Activated T-cell treated with anti-CD3 and anti-CD28 coated beads, Interleukin-2, amount 50 U/mL, for 72 hours (primary cell): ENCODE results near the gene HECW1. TPM values are rescaled to one million over a fixed set of nuclear protein-coding genes. Genes with fewer than 3 reads are reported as not detected.

Source experiments
- ATAC-seq, 2 donors: fragments of 150-1000 bp; cut with Tn5 transposase; replicated peaks in 1 of 2; 2 replicates each; pipeline ENCODE4 v1.10.0; 2021; ENCODE audit warnings: moderate library complexity in 2 of 2, mild to moderate bottlenecking in 1 of 2
- DNase-seq, 2 donors: peaks; one replicate each; pipeline ENCODE4 v3.0.0; 2021 to 2022; ENCODE audit warnings: mixed read lengths in 1 of 2
- H3K27ac Mint-ChIP-seq: one replicate; pipeline ENCODE4 v1.8.0; 2022; ENCODE audit warnings: mild to moderate bottlenecking, moderate library complexity, mixed read lengths
- H3K27me3 Mint-ChIP-seq: one replicate; pipeline ENCODE4 v1.8.0; 2022; ENCODE audit warnings: low read depth, mixed read lengths
- H3K36me3 Mint-ChIP-seq, 2 donors: one replicate each; pipeline ENCODE4 v1.8.0; 2022; ENCODE audit warnings: mixed read lengths in 2 of 2, mild to moderate bottlenecking in 1 of 2; ENCODE audit not compliant: insufficient read depth in 2 of 2
- H3K4me1 Mint-ChIP-seq: one replicate; pipeline ENCODE4 v1.8.0; 2022; ENCODE audit warnings: low read depth, mixed read lengths
- H3K4me3 Mint-ChIP-seq, 2 donors: one replicate each; pipeline ENCODE4 v1.8.0; 2022; ENCODE audit warnings: mild to moderate bottlenecking in 2 of 2, mixed read lengths in 2 of 2, moderate library complexity in 2 of 2
- H3K9me3 Mint-ChIP-seq, 2 donors: one replicate each; pipeline ENCODE4 v1.8.0; 2022; ENCODE audit warnings: mixed read lengths in 2 of 2
- total RNA-seq, 2 donors: library from RNA; stranded (reverse); gene quantifications; one replicate each; pipeline ENCODE4 v1.2.3, GENCODE V29; 2022

HECW1 gene
- total RNA-seq, 2 donors from 2014 or later: not detected

DNA sequence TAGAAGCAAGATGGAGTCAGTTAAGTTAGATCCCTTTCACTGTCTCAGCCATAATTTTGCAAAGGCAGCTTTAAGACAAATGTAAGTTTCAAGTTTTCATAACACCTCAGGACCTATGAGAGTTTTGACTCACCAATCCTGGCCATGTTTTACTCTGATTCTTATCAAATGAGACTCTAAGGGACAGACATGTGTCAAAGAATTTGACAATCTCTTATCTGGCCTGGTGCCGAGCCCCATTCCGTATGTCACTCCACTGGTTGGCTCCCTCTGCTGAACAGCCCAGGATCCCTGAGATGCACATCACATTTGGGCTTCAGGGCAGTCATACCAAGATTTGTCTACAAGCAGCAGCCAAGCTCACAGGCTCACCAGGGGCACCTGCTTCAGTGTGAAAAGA, 282.9 kb downstream of the HECW1 start:
- Mint-ChIP-seq H3K4me3 (no peak overlapping the region), H3K27ac (no peak overlapping the region), H3K9me3 (no peaks in the 10 kb centered on the region), H3K27me3 (peaks cover 52% of the 10 kb centered on the region), H3K36me3 (no peaks in the 10 kb centered on the region), H3K4me1 (no peaks in the 10 kb centered on the region)
- ATAC-seq (no peak), DNase-seq (no peak)

DNA sequence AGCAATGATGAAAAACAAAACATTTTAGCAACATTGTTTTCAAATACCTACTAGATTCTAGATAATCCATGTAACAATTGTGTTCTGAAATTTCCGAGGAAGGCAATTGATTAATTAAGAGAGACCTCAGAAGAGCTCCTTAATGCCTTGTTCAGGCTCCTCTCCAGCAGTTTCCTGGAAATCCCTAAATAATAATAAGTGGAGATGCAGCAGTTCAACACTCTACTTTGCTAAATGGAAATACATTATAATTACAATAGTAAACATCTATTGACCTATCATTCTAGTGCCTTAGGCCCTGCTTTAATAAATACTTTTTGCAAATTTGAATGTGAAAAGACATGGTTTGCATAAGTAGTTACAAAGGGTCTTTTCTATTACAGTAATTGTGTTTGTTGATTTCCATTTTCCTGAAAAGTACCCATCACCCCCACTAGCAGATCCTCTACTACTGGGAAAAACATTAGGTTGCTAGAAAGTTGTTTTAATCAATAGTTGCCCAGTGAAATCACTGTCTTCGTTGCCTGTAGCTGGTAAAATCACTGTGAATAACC, 283.8 kb downstream of the HECW1 start:
- Mint-ChIP-seq H3K36me3 (no peaks in the 10 kb centered on the region), H3K9me3 (no peaks in the 10 kb centered on the region), H3K4me1 (no peaks in the 10 kb centered on the region), H3K27me3 (peaks cover 61% of the 10 kb centered on the region), H3K27ac (no peak overlapping the region), H3K4me3 (no peak overlapping the region)
- ATAC-seq (no peak), DNase-seq (no peak)

DNA sequence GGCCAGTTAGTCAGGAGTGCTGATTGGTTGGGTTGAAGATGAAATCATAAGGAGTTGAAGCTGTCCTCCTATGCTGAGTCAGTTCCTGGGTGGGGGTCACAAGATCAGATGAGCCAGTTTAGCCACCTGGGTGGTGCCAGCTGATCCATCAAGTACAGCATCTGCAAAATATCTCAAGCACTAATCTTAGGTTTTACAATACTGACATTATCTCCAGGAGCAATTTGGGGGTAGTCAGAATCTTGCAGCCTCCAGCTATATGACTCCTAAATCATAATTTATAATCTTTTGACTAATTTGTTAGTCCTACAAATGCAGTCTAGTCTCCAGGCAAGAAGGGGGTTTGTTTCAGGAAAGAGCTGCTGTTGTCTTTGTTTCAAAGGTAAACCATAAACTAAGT, 286.4 kb downstream of the HECW1 start:
- Mint-ChIP-seq H3K27me3 (peaks cover 77% of the 10 kb centered on the region), H3K4me1 (no peaks in the 10 kb centered on the region), H3K9me3 (no peaks in the 10 kb centered on the region), H3K4me3 (no peak overlapping the region), H3K36me3 (no peaks in the 10 kb centered on the region), H3K27ac (no peak overlapping the region)
- ATAC-seq: no peak
- no peak for DNase-seq

DNA sequence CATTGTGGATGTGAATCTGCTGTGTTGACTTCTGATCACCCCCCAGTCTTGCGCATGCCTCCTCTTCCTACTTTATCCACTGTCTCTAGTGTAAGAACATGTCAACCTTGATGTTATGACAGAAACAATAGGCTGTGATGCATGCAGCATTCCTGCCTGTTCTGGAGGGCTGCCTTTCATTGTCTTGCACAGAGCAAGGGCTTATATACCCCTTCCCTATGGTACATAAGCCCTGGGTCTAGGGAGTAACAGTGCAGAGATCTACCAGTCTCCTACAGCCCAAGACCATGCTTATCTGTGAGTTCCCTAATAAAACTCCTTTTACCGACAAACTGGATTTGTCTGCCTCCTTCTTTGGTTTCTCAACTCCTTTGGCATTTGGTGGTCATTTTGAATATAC, 293.5 kb downstream of the HECW1 start:
- H3K36me3 Mint-ChIP-seq: no peaks in the 10 kb centered on the region
- H3K9me3 Mint-ChIP-seq: no peaks in the 10 kb centered on the region
- no peak overlapping the region for H3K4me3 Mint-ChIP-seq
- no peak for DNase-seq
- H3K27ac Mint-ChIP-seq: no peak overlapping the region
- H3K27me3 Mint-ChIP-seq: peaks cover 19% of the 10 kb centered on the region
- no peak for ATAC-seq
- no peaks in the 10 kb centered on the region for H3K4me1 Mint-ChIP-seq

DNA sequence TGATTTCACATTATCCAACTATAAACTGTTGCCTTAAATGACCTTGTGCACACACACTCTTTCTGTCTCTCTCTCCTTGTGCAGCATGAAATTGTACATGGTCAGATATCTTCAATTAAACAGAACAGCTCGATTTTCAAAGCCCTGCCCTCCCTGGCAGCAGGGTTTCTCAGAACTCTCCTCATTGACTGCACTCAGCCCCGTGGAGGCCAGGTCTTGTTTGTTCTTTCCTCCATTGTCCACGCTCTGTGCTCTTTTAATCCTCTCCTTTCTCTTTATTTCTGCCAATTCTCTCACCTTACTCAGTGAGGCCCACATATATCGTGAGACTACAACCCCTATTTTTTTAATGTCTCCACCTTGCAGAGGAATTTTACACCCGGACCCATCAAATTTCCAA, 294.5 kb downstream of the HECW1 start:
- Mint-ChIP-seq H3K4me3 (no peak overlapping the region), H3K9me3 (no peaks in the 10 kb centered on the region), H3K27ac (no peak overlapping the region), H3K27me3 (peaks cover 9% of the 10 kb centered on the region), H3K4me1 (no peaks in the 10 kb centered on the region), H3K36me3 (no peaks in the 10 kb centered on the region)
- DNase-seq: no peak
- ATAC-seq: no peak

DNA sequence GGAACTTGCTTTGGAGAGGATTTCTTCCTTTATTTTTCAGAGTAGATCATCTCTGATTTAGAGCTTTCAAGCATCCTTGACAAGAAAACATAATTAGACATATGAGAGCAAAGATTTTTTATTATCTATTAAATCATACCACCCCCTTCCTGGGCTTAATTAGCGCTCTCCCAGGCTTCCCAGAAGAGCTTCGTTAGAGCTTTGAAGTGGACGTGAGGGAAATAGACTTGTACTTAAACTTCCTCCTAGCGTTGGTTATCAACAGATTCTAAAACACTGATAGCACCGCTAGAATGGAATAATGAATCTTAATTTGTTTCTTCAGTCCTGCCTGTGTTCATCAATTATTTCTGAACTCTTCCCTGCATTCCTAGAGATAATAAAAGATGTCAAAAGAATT, 296.5 kb downstream of the HECW1 start:
- Mint-ChIP-seq H3K9me3 (no peaks in the 10 kb centered on the region), H3K27ac (no peak overlapping the region), H3K27me3 (no peaks in the 10 kb centered on the region), H3K4me3 (no peak overlapping the region), H3K36me3 (no peaks in the 10 kb centered on the region), H3K4me1 (no peaks in the 10 kb centered on the region)
- ATAC-seq: no peak
- DNase-seq: no peak

DNA sequence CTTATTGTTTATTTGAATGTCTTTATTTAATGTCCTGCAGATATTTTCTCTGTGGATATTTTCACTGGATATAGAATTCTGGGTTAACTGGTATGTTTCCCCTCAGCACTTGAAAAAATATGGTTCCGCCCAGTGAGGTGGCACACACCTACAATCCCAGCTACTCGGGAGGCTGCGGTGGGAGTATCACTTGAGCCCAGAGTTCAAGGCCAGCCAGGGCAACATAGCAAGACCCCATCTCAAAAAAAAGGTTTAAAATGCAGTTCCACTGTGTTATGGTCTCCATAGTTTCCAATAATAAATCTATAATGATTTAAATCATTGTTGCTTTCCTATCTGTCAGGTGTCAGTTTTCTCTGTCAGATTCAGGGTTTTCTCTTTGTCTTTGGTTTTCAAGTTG, 305.0 kb downstream of the HECW1 start:
- ATAC-seq (no peak), DNase-seq (no peak)
- no peak overlapping the region for H3K4me3 Mint-ChIP-seq
- H3K27me3 Mint-ChIP-seq: peaks cover 30% of the 10 kb centered on the region
- H3K27ac Mint-ChIP-seq: no peak overlapping the region
- no peaks in the 10 kb centered on the region for H3K36me3 Mint-ChIP-seq
- H3K4me1 Mint-ChIP-seq: no peaks in the 10 kb centered on the region
- peaks cover 0 to 1% of the 10 kb centered on the region in 2 donors for H3K9me3 Mint-ChIP-seq

DNA sequence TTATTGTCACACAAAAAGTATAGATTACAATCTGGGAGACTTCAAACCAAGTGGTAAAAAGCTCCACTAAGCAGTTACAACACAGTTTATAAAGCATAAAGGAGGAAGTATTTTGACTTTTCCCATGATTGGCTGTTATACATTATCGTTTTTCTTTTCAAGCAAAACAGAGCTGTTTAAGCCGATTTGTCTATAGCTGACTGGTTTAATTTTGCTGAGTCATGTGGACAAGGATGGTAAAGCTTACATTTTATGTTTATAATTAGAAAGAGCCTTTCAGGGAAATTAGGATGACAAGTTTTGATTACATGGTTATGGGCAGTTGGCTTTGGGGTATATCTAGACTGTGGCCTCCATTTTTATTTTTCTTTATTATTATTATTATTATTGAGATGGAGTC, 318.0 kb downstream of the HECW1 start:
- H3K4me3 Mint-ChIP-seq: no peak overlapping the region
- H3K36me3 Mint-ChIP-seq: no peaks in the 10 kb centered on the region
- DNase-seq: no peak
- no peak for ATAC-seq
- H3K27me3 Mint-ChIP-seq: no peaks in the 10 kb centered on the region
- H3K9me3 Mint-ChIP-seq: no peaks in the 10 kb centered on the region
- H3K4me1 Mint-ChIP-seq: peaks cover 6% of the 10 kb centered on the region
- H3K27ac Mint-ChIP-seq: no peak overlapping the region

DNA sequence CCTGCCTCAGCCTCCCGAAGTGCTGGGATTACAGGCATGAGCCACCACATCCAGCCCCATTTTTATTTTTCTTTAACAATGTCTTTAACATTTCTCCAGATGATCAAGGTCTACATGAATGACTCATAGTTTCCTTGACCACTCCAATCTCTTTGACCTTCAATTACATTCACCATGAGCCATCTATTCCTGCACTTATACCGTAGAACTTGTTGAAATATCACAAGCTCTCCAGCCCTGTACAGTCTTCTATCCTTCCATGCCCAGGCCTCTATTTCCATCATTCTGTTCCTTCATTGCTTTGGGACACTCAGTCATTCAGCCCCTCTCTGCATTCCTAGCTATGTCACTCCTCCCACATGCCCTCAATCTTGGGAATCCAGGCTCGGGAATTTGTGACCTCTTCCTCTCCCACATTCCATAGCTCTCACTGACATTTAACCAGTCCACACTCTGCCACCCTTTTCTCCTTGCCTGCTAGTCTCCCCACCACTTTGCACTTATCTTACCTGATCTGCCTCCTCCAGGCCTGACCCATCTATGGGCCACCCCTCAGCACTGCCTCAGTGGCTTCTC, 318.7 kb downstream of the HECW1 start:
- no peak overlapping the region for H3K27ac Mint-ChIP-seq
- H3K36me3 Mint-ChIP-seq: no peaks in the 10 kb centered on the region

DNA sequence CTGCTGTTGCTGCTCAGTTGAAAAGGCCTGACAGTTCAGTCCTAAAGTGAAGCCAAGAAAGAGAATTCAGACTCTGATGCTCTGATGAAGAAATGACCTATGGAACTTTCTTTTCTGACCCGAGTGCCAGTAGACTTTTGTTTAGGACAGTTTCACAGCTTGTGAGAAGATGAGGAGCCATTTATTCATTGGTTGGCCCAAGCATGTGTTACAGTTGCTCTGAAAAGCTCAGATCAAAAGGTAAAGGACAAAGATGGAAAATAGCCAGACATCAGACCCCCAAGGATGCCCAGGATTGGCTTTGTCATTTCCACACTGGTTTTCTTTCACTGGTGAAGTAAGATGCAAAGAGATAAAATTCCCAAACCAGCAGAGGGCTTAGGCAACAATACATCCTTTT, 321.2 kb downstream of the HECW1 start:
- ATAC-seq: no peak
- Mint-ChIP-seq H3K27me3 (no peaks in the 10 kb centered on the region), H3K4me1 (peaks cover 11% of the 10 kb centered on the region)

More for the DNA sequence above, 318.7 kb downstream of the HECW1 start:
- Mint-ChIP-seq H3K9me3 (no peaks in the 10 kb centered on the region), H3K27me3 (no peaks in the 10 kb centered on the region), H3K4me1 (peaks cover 6% of the 10 kb centered on the region), H3K4me3 (no peak overlapping the region)
- DNase-seq (no peak), ATAC-seq (no peak)

DNA sequence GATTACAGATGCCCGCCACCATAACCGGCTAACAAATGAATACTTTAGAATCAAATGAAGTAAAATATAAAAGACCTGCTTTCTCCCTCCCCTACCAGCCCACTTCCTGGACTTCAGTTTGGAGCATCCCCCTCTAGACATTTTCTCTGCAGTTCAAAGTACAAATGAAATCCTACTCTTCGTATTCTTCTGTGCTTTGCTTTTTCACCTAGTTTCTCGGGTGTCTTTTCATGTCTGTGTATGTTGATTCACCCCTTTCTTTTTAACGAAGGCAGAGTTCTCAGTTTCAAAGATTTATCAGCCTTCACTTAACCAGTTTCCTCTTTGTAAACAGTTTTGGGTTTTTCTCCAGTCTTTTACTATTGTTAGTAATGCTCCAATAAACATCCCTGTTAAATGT, 324.6 kb downstream of the HECW1 start:
- no peaks in the 10 kb centered on the region for H3K36me3 Mint-ChIP-seq
- H3K27me3 Mint-ChIP-seq: no peaks in the 10 kb centered on the region
- no peak overlapping the region for H3K4me3 Mint-ChIP-seq
- peaks cover 5% of the 10 kb centered on the region for H3K4me1 Mint-ChIP-seq
- no peak for ATAC-seq
- no peak for DNase-seq
- no peaks in the 10 kb centered on the region for H3K9me3 Mint-ChIP-seq
- H3K27ac Mint-ChIP-seq: no peak overlapping the region

More for the DNA sequence above, 321.2 kb downstream of the HECW1 start:
- no peaks in the 10 kb centered on the region for H3K36me3 Mint-ChIP-seq
- H3K4me3 Mint-ChIP-seq: no peak overlapping the region
- no peaks in the 10 kb centered on the region for H3K9me3 Mint-ChIP-seq
- no peak for DNase-seq
- H3K27ac Mint-ChIP-seq: no peak overlapping the region

DNA sequence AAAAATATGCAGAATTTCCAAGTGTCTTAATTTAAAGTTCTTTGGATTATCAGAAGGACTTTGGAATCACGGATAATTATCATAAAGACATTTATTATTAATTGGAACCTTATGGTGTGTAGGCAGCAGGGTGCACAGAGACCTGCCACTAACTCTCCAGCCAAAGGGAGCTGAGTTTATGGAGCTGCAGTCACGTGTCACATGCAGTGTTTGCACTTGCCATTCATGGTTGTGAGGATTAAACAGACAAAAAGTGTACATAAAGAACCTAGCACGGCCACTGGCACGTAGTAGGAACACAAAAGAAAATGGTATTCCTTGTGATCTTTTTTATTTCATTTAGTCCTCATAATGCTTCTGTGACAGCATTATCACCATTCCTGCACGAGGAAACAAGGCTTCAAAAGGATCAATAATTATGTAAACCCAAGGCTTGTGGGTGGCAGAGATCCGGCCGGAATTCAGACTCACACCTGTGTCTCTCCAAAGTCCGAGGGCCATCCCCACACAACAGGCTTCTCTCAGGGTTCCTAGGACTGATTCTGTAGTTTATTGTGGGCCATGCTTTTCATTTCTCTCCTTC, 326.5 kb downstream of the HECW1 start:
- H3K4me1 Mint-ChIP-seq: peaks cover 5% of the 10 kb centered on the region
- no peak overlapping the region for H3K4me3 Mint-ChIP-seq
- DNase-seq (no peak), ATAC-seq (no peak)
- H3K36me3 Mint-ChIP-seq: no peaks in the 10 kb centered on the region
- no peaks in the 10 kb centered on the region for H3K27me3 Mint-ChIP-seq
- no peaks in the 10 kb centered on the region for H3K9me3 Mint-ChIP-seq
- no peak overlapping the region for H3K27ac Mint-ChIP-seq

DNA sequence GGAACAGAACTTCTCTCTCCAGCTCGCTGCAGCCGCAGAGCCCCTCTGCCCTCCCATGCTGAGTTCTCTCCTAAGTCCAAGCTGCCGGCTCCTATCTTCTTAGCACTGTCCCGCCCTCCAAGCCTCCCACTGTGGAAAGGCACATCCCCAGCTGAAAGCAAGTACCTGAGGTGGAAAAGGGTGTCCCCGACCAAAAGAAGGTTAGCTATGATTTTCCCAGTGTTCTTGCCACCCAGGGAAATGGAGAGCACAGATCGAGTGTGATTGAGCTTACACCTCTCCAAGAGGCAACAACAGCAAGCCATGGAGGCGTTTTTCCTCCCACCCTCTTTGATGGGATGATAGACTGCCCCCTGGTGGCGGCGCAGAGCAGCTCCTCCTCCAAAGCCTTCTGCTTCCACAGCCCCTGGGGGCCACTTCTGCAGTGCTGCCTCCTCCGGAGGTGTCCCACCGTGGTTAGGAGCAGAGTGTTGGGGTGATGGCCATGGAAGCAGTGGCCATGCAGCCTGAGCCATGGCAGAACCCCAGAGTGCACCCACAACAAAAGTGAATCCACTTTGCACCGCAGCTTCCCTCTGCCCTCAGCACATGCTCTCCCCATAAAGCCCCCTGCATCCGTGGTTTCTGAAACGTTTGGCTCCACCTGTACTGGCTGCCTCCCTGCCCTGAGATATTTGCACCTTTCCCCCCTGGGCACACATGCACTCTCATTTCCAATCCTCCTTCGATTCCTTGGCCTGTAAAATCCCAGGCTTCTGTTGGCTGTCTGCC, 327.4 kb downstream of the HECW1 start:
- peak; percentile 63 to 67 for DNase-seq
- ATAC-seq: peak; percentile 58 to 68
- Mint-ChIP-seq H3K4me3 (no peak overlapping the region), H3K4me1 (peaks cover 5% of the 10 kb centered on the region), H3K27me3 (no peaks in the 10 kb centered on the region), H3K36me3 (no peaks in the 10 kb centered on the region), H3K27ac (no peak overlapping the region), H3K9me3 (no peaks in the 10 kb centered on the region)
